OCI-LY7 (cell line): ENCODE data around the gene SLC27A1.
"Not testable (repeated sequence)": the region's sequence is repeated elsewhere in the genome, so short reads cannot be mapped to it uniquely, and the experiment has no call there.

Experiments
- CTCF ChIP-seq: fragments of 200-600 bp; sonication (generic); conservative IDR thresholded peaks from 2 replicates; pipeline ENCODE4 v1.5.1; 2014; ENCODE audit warnings: mild to moderate bottlenecking, antibody characterized with exemption, low read length, moderate library complexity, mixed read lengths
- EZH2phosphoT487 ChIP-seq: fragments of 200-600 bp; sonication (generic); IDR thresholded peaks from 2 replicates; pipeline ENCODE4 v1.6.1; 2018; ENCODE audit warnings: low read depth, borderline replicate concordance, mild to moderate bottlenecking, mixed run types, antibody characterized with exemption, low read length, moderate library complexity, mixed read lengths

- TF ChIP-seq CTCF, EZH2phosphoT487: not testable (repeated sequence)
Observed at GRCh38 chr19:17552735-17553134, 82.4 kb downstream of the SLC27A1 start.
